ENCODE measurements around the gene C6orf15.

The C6orf15 gene

GRCh38 chr6:31112478-31112877 is at the start of gene C6orf15:
TSS of gene C6orf15 (minus strand) at chr6:31112575. CDS start at chr6:31112555, 20 bp downstream.
- no peak for DNase-seq (ENCODE audit: low read depth, low spot score)
- H3K27ac ChIP-seq = no peak within 1 kb of the TSS

- no peak overlapping the region for H3K27ac ChIP-seq
- DNase-seq (ENCODE audit: low read depth, low spot score) = no peak
These were observed 49.1 kb upstream of the C6orf15 start for GRCh38 chr6:31161216-31162126.

GRCh38 chr6:31158863-31159855 is 46.8 kb upstream of the C6orf15 start:
- DNase-seq (ENCODE audit: low read depth, low spot score) = no peak
- peak overlapping the region; percentile 13 for H3K27ac ChIP-seq

GRCh38 chr6:31158140-31158862 is 45.9 kb upstream of the C6orf15 start, which contains the start of gene TCF19:
TSS of gene TCF19 (plus strand) at chr6:31158589. CDS start at chr6:31159470, 881 bp downstream.
- H3K27ac ChIP-seq = peak within 1 kb of the TSS; percentile 22
- peak; percentile 90 for DNase-seq (ENCODE audit: low read depth, low spot score)

- DNase-seq (ENCODE audit: low read depth, low spot score) = no peak
These were observed 45.3 kb upstream of the C6orf15 start, which contains the start of gene CCHCR1 for GRCh38 chr6:31157513-31158139. TSS of gene CCHCR1 (minus strand) at chr6:31157802. CDS start at chr6:31157600, 202 bp downstream.

GRCh38 chr6:31156641-31157040 is 44.3 kb upstream of the C6orf15 start:
- H3K27ac ChIP-seq = no peak overlapping the region
- no peak for DNase-seq (ENCODE audit: low read depth, low spot score)

More at GRCh38 chr6:31157513-31158139, 45.3 kb upstream of the C6orf15 start, which contains the start of gene CCHCR1:
- H3K27ac ChIP-seq = peak within 1 kb of the TSS; percentile 22

GRCh38 chr6:31154436-31154835 is 42.1 kb upstream of the C6orf15 start:
- DNase-seq (ENCODE audit: low read depth, low spot score) = no peak
- H3K27ac ChIP-seq = no peak overlapping the region

GRCh38 chr6:31152781-31153180 is 40.4 kb upstream of the C6orf15 start:
- no peak overlapping the region for H3K27ac ChIP-seq
- DNase-seq (ENCODE audit: low read depth, low spot score) = no peak

- H3K27ac ChIP-seq = no peak overlapping the region
- DNase-seq (ENCODE audit: low read depth, low spot score) = no peak
These were observed 37.6 kb upstream of the C6orf15 start for GRCh38 chr6:31149827-31150447.

- DNase-seq (ENCODE audit: low read depth, low spot score) = no peak
- no peak overlapping the region for H3K27ac ChIP-seq
These were observed 33.0 kb upstream of the C6orf15 start for GRCh38 chr6:31145386-31145785.

GRCh38 chr6:31144970-31145340 is 32.6 kb upstream of the C6orf15 start:
- no peak overlapping the region for H3K27ac ChIP-seq
- DNase-seq (ENCODE audit: low read depth, low spot score) = no peak

- DNase-seq (ENCODE audit: low read depth, low spot score) = no peak
- H3K27ac ChIP-seq = no peak overlapping the region
These were observed 32.1 kb upstream of the C6orf15 start for GRCh38 chr6:31144296-31144969.

GRCh38 chr6:31143148-31143547 is 30.8 kb upstream of the C6orf15 start:
- no peak overlapping the region for H3K27ac ChIP-seq
- DNase-seq (ENCODE audit: low read depth, low spot score) = no peak

- DNase-seq (ENCODE audit: low read depth, low spot score) = no peak
- H3K27ac ChIP-seq = no peak overlapping the region
These were observed 30.0 kb upstream of the C6orf15 start for GRCh38 chr6:31142361-31142761.

- no peak overlapping the region for H3K27ac ChIP-seq
- DNase-seq (ENCODE audit: low read depth, low spot score) = no peak
These were observed 28.3 kb upstream of the C6orf15 start for GRCh38 chr6:31140643-31141042.

- no peak overlapping the region for H3K27ac ChIP-seq
- no peak for DNase-seq (ENCODE audit: low read depth, low spot score)
These were observed 27.2 kb upstream of the C6orf15 start for GRCh38 chr6:31139599-31139998.

- H3K27ac ChIP-seq = no peak within 1 kb of the TSS
- DNase-seq (ENCODE audit: low read depth, low spot score) = no peak
These were observed 26.6 kb upstream of the C6orf15 start, which contains the start of gene PSORS1C2 for GRCh38 chr6:31138982-31139381. TSS of gene PSORS1C2 (minus strand) at chr6:31139066. CDS start at chr6:31139026, 40 bp downstream.

GRCh38 chr6:31135710-31136109 is 23.3 kb upstream of the C6orf15 start:
- no peak for DNase-seq (ENCODE audit: low read depth, low spot score)
- H3K27ac ChIP-seq = no peak overlapping the region

All from epithelial cell of prostate (primary cell).